OCI-LY3 (cell line): Measurements from ENCODE around the gene HSD17B12.

Source experiments
- H2AFZ ChIP-seq: fragments of 200-600, 300-600 bp; shearing (Covaris generic); 2 replicates; pipeline ENCODE4 v1.6.0; 2014; ENCODE audit warnings: antibody characterized with exemption, low read depth, low read length
- H3K27ac ChIP-seq: fragments of 200-600, 300-600 bp; sonication (generic); 2 replicates; pipeline ENCODE4 v1.5.1; 2014; ENCODE audit warnings: mild to moderate bottlenecking, low read length, moderate library complexity, mixed read lengths
- H3K27me3 ChIP-seq: fragments of 200-600, 300-600 bp; sonication (generic); 2 replicates; pipeline ENCODE4 v1.6.1; 2014; ENCODE audit warnings: low read depth, low read length, mixed read lengths
- H3K36me3 ChIP-seq: fragments of 200-600, 300-600 bp; sonication (generic); replicated peaks from 2 replicates; pipeline ENCODE3; 2014; ENCODE audit warnings: low read depth, low read length, mixed read lengths
- H3K4me1 ChIP-seq: fragments of 300-600, 200-600 bp; sonication (generic); 2 replicates; pipeline ENCODE4 v1.6.1; 2014; ENCODE audit warnings: low read length, mixed read lengths
- H3K4me2 ChIP-seq: fragments of 200-600, 300-600 bp; sonication (generic); 2 replicates; pipeline ENCODE4 v1.6.1; 2014; ENCODE audit warnings: low read length, mixed read lengths
- H3K4me3 ChIP-seq: fragments of 300-600, 200-600 bp; sonication (generic); 2 replicates; pipeline ENCODE4 v1.5.1; 2014; ENCODE audit warnings: antibody characterized with exemption, mild to moderate bottlenecking, low read length, moderate library complexity
- H3K79me2 ChIP-seq: fragments of 300-600, 200-600 bp; shearing (Covaris generic); 2 replicates; pipeline ENCODE4 v1.6.1; 2014; ENCODE audit warnings: mild to moderate bottlenecking, low read length, mixed read lengths
- H3K9ac ChIP-seq: fragments of 300-600, 200-600 bp; shearing (Covaris generic); 2 replicates; pipeline ENCODE4 v1.6.0; 2014; ENCODE audit warnings: mild to moderate bottlenecking, low read length, moderate library complexity
- H3K9me3 ChIP-seq: fragments of 200-600, 300-600 bp; shearing (Covaris generic); 2 replicates; pipeline ENCODE4 v1.6.1; 2014; ENCODE audit warnings: low read length, mixed read lengths; ENCODE audit not compliant: insufficient read depth
- H4K20me1 ChIP-seq: fragments of 200-600, 300-600 bp; sonication (generic); 2 replicates; pipeline ENCODE4 v1.6.1; 2016; ENCODE audit warnings: low read length, mixed read lengths; ENCODE audit not compliant: insufficient read depth
- CTCF ChIP-seq: fragments of 200-600, 300-600 bp; sonication (generic); IDR thresholded peaks from 2 replicates; pipeline ENCODE4 v1.5.1; 2014; ENCODE audit warnings: antibody characterized with exemption, low read length, low read depth
- EZH2phosphoT487 ChIP-seq: fragments of 200-600 bp; shearing (Covaris generic); IDR thresholded peaks from 2 replicates; pipeline ENCODE4 v1.6.1; 2018; ENCODE audit warnings: antibody characterized with exemption, mixed run types, low read depth

HSD17B12 gene

GRCh38 chr11:43866520-43866919, 186.0 kb downstream of the HSD17B12 start:
- TF ChIP-seq CTCF (no peak), EZH2phosphoT487 (no peak)

DNA sequence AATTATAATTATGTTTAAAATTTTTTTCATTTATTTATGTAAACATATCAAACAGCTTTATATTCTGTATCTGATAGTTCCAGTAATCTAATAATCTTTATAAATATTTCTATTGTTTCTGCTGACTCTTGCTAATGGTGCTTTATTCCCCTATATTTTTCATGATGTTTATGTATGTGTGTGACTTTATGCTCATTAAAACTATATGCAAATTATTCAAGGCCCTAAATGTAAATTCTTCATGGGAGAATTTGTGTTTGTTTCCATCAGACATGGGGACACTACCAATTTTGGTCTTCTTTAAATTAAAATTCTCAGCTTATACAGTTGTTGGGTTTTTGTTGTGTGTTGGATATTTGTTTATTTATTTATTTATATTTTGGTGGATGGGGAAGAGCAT, 186.4 kb downstream of the HSD17B12 start:
- TF ChIP-seq CTCF (no peak), EZH2phosphoT487 (no peak)
- Histone ChIP-seq H3K36me3 (no peaks in the 10 kb centered on the region), H3K27ac (no peak overlapping the region), H3K79me2 (no peaks in the 10 kb centered on the region), H3K9ac (no peak overlapping the region), H3K9me3 (no peaks in the 10 kb centered on the region), H4K20me1 (peaks cover 4% of the 10 kb centered on the region; the same call in 1 of the 2 replicates), H3K4me3 (no peak overlapping the region), H3K27me3 (peaks cover 27% of the 10 kb centered on the region), H3K4me2 (no peak overlapping the region), H2AFZ (no peak overlapping the region), H3K4me1 (peaks cover 25% of the 10 kb centered on the region)

More at GRCh38 chr11:43866520-43866919, 186.0 kb downstream of the HSD17B12 start:
- H3K27ac ChIP-seq: no peak overlapping the region
- peaks cover 25% of the 10 kb centered on the region for H3K4me1 ChIP-seq
- H3K4me3 ChIP-seq: no peak overlapping the region
- H3K4me2 ChIP-seq: no peak overlapping the region
- H3K79me2 ChIP-seq: no peaks in the 10 kb centered on the region
- no peak overlapping the region for H2AFZ ChIP-seq
- no peak overlapping the region for H3K9ac ChIP-seq
- H3K27me3 ChIP-seq: peaks cover 23% of the 10 kb centered on the region
- no peaks in the 10 kb centered on the region for H3K9me3 ChIP-seq
- H4K20me1 ChIP-seq: peaks cover 4% of the 10 kb centered on the region; the same call in 1 of the 2 replicates
- no peaks in the 10 kb centered on the region for H3K36me3 ChIP-seq

DNA sequence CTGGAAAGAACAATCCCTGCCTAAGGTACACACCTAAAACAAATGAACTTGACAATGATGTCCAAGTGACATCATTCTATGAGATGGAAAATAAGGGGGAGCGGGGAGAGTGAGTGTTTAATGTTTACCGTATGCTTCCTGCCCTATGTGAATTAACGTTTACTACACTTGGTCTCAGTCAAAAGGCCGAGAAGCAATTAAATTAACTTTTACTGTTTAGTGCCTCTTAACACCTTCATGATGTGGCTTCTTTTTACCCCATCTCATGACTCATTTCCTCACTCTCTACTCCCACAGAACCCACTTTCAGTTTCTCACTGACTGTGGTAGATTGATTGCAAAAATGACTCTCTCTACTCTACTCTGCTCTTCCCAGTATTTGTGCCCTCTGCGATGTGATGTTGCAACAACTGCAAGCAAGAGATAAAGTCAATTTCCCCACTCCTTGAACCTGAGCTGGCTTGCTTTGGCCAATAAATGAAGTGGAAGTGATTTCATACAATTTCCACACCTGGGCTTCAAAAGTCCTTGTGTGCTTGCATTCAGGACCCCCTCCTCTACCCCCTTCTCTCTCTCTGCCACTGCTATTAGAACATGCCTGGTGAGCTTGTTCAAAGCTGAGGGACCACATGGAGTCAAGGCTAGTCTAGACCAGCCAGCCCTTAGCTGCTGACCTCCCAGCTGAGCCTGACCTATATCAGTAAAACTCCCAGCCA, 188.5 kb downstream of the HSD17B12 start:
- Histone ChIP-seq H3K27me3 (peaks cover 42% of the 10 kb centered on the region), H3K4me3 (peak overlapping the region; percentile 48), H3K9ac (no peak overlapping the region), H3K27ac (no peak overlapping the region), H4K20me1 (peaks cover 4% of the 10 kb centered on the region; the same call in 1 of the 2 replicates), H3K4me2 (peak overlapping the region; percentile 72), H3K79me2 (no peaks in the 10 kb centered on the region), H3K9me3 (no peaks in the 10 kb centered on the region), H3K36me3 (no peaks in the 10 kb centered on the region), H2AFZ (no peak overlapping the region), H3K4me1 (peaks cover 19% of the 10 kb centered on the region)
- TF ChIP-seq CTCF (no peak), EZH2phosphoT487 (no peak)

- Histone ChIP-seq H3K4me1 (peaks cover 17% of the 10 kb centered on the region), H3K9ac (no peak overlapping the region), H3K79me2 (no peaks in the 10 kb centered on the region), H4K20me1 (peaks cover 4% of the 10 kb centered on the region; the same call in 1 of the 2 replicates), H3K4me3 (no peak overlapping the region), H3K36me3 (no peaks in the 10 kb centered on the region), H3K27ac (no peak overlapping the region), H3K4me2 (no peak overlapping the region), H2AFZ (no peak overlapping the region), H3K9me3 (no peaks in the 10 kb centered on the region), H3K27me3 (peaks cover 54% of the 10 kb centered on the region)
- TF ChIP-seq CTCF (no peak), EZH2phosphoT487 (no peak)
Measured at GRCh38 chr11:43871051-43871450, 190.5 kb downstream of the HSD17B12 start.
